ENCODE data around the gene SBF2. TPM values are rescaled to one million over a fixed set of nuclear protein-coding genes. Genes with fewer than 3 reads are reported as not detected.

Gene SBF2
- total RNA-seq, 4 donors from 2014 or later = 75.0 to 104 (median 86.9) TPM

DNA sequence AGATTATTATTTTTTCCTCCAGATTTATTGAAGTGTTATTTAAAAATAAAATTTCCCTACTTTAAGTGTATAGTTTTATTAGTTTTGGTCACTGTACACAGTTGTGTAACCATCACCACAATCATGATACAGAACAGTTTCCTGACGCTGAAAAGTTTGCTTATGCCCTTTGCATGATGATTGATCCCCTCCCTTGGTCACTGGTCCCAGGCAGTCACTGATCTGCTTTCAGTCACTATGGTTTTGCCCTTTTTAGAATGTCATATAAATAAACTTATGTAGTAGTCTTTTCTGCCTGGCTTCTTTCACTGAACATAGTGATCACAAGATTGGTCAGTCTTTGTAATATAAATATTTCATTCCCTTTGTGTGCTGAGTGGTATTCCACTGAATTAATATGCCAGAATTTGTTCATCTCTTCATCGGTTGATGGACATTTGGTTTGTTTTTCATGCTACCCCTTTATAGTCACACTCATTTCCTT is 489.6 kb downstream of the SBF2 start:
- Histone ChIP-seq H3K4me1 (peaks cover 0 to 43% (median 0%) of the 10 kb centered on the region in 4 donors), H3K27me3 (no peaks in the 10 kb centered on the region), H3K9me3 (no peaks in the 10 kb centered on the region), H3K27ac (peak overlapping the region in 2 of 4 donors; percentile 53 to 66), H3K4me3 (no peak overlapping the region), H3K36me3 (peaks cover 0 to 40% (median 0%) of the 10 kb centered on the region in 3 donors)
- WGBS, 2 donors = 69 to 72% methylated on average over 2 of the region's 2 CpGs
- TF ChIP-seq, protein P1, sequence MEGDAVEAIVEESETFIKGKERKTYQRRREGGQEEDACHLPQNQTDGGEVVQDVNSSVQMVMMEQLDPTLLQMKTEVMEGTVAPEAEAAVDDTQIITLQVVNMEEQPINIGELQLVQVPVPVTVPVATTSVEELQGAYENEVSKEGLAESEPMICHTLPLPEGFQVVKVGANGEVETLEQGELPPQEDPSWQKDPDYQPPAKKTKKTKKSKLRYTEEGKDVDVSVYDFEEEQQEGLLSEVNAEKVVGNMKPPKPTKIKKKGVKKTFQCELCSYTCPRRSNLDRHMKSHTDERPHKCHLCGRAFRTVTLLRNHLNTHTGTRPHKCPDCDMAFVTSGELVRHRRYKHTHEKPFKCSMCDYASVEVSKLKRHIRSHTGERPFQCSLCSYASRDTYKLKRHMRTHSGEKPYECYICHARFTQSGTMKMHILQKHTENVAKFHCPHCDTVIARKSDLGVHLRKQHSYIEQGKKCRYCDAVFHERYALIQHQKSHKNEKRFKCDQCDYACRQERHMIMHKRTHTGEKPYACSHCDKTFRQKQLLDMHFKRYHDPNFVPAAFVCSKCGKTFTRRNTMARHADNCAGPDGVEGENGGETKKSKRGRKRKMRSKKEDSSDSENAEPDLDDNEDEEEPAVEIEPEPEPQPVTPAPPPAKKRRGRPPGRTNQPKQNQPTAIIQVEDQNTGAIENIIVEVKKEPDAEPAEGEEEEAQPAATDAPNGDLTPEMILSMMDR (IDR thresholded peaks at IDR 0.05) = no peak
- TF ChIP-seq EP300 (IDR thresholded peaks at IDR 0.05) = no peak
- TF ChIP-seq POLR2A (IDR thresholded peaks at IDR 0.05) = no peak
- no peak for DNase-seq (ENCODE audit: low spot score in 2 of 2)

DNA sequence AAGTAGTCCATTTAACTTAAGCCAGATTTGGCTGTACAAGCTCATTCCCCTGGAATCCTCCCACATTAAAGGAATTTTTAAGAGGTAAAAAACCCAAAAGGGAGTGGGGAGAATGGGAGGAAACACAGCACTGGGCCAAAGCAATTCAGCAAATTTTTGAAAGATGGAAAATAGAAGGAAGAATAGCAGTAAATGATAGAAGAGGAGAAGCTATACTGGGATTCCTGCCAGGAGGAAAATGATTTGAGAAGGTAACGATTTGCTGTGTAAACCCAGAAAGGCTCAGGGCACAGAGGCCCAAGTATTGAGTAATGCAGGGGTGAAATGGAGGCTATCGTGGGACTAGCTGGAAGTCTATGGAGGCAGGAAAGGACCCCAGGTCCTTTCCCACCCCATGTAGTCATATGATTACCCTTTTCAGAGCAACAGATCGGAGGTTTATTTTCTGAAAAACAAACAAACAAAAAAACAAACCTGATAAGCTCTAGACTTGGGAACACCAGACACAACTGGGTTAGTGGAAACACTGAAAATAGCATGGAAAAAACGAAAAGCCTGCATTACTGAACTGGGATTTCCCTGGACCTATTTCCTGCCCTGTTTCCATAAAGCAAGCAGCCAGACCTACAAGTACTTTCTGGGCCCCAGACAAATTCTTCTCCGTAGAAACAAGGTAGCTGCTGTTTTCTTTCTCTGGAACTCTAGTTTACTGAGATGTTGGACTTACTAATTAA is 490.2 kb downstream of the SBF2 start:
- Histone ChIP-seq H3K27ac (peak overlapping the region in 2 of 4 donors; percentile 53 to 66), H3K36me3 (peaks cover 0 to 38% (median 0%) of the 10 kb centered on the region in 3 donors), H3K9me3 (no peaks in the 10 kb centered on the region), H3K4me3 (no peak overlapping the region), H3K4me1 (peaks cover 0 to 39% (median 0%) of the 10 kb centered on the region in 4 donors), H3K27me3 (no peaks in the 10 kb centered on the region)
- TF ChIP-seq, protein P1 (IDR thresholded peaks at IDR 0.05) = no peak
- TF ChIP-seq EP300 (IDR thresholded peaks at IDR 0.05) (no peak), POLR2A (IDR thresholded peaks at IDR 0.05) (no peak)
- no peak for DNase-seq (ENCODE audit: low spot score in 2 of 2)
- 50 to 52% methylated on average over 5 of the region's 5 CpGs for WGBS, 2 donors

DNA sequence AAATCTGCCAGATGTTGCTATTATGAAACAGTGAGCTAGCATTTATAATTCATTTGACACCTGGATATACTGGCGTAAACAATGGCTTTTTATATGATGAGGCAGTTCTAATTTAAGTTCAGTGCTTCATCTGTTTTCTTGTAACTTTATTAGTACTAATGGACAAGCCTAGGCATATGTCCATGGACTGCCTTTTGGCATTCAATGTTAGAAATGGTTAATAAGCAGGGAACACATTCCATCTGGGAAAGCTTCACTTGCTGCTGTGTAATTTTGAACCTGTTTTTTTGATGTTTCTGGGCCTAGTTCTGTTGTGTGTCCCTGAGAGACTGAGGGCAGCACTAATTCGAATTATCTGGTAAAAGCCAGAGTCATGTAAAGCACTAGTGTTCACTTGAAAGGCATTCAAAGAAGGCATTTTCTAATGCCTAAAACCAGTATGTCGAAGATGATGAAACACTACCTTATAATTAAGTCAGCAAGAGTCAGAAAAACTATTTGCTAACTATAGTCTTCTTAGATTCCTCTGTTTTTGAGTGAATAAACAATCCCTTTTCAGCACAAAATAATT is 491.6 kb downstream of the SBF2 start:
- peaks cover 0 to 34% (median 0%) of the 10 kb centered on the region in 3 donors for H3K36me3 ChIP-seq
- WGBS, 2 donors = 46 to 47% methylated on average over 3 of the region's 3 CpGs
- no peaks in the 10 kb centered on the region for H3K9me3 ChIP-seq
- no peaks in the 10 kb centered on the region for H3K27me3 ChIP-seq
- peaks cover 0 to 36% (median 0%) of the 10 kb centered on the region in 4 donors for H3K4me1 ChIP-seq
- peak overlapping the region in 2 of 4 donors; percentile 52 to 54 for H3K27ac ChIP-seq
- DNase-seq (ENCODE audit: low spot score in 2 of 2) = peak in 1 of 2 donors; percentile 27
- peak in 1 of 2 donors; percentile 68 for TF ChIP-seq EP300 (IDR thresholded peaks at IDR 0.05)
- TF ChIP-seq POLR2A (IDR thresholded peaks at IDR 0.05) = no peak
- TF ChIP-seq, protein P1 (IDR thresholded peaks at IDR 0.05) = no peak
- H3K4me3 ChIP-seq = no peak overlapping the region

DNA sequence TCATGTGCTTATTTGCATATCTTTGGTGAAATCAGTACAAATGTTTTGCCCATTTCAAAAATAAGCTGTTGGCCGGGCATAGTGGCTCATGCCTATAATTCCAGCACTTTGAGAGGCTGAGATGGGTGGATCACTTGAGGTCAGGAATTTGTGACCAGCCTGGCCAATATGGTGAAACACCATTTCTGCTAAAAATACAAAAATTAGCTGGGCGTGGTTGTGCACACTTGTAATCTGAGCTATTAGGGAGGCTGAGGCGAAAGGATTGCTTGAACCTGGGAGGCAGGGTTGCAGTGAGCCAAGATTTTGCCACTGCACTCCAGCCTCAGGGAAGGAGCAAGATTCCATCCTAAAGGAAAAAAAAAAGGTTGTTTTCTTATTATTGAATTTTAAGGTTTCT is 494.1 kb downstream of the SBF2 start:
- TF ChIP-seq POLR2A (IDR thresholded peaks at IDR 0.05) (no peak), EP300 (IDR thresholded peaks at IDR 0.05) (peak in 1 of 2 donors; percentile 23)
- DNase-seq (ENCODE audit: low spot score in 2 of 2) = no peak
- WGBS, 2 donors = 81 to 83% methylated on average over 3 of the region's 3 CpGs
- Histone ChIP-seq H3K27me3 (no peaks in the 10 kb centered on the region), H3K4me3 (no peak overlapping the region), H3K27ac (no peak overlapping the region), H3K9me3 (no peaks in the 10 kb centered on the region), H3K36me3 (peaks cover 0 to 17% (median 0%) of the 10 kb centered on the region in 3 donors), H3K4me1 (peaks cover 0 to 44% (median 0%) of the 10 kb centered on the region in 4 donors)

DNA sequence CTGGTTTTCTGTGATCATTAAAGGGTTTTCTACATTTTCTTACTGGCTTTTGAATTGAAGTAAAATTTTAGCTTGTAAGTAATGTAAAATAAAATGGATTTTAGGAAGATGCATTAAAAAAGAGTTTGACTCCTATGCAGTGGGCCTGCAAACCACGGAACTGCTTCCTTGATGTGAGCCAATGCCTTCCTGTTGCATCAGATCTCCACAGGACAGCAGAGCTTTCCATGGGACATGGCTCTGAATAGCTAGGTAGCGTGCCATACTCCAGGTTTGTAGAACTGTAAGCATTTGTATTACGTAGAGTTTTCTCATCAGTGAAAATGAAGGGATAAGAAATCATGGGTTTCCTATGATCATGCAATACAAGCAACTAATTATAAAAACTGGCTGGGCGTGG is 496.7 kb downstream of the SBF2 start:
- TF ChIP-seq POLR2A (IDR thresholded peaks at IDR 0.05) (no peak), EP300 (IDR thresholded peaks at IDR 0.05) (no peak)
- TF ChIP-seq, protein P1 (IDR thresholded peaks at IDR 0.05) = no peak
- H3K36me3 ChIP-seq = peaks cover 0 to 30% (median 0%) of the 10 kb centered on the region in 3 donors
- peaks cover 0 to 19% (median 0%) of the 10 kb centered on the region in 4 donors for H3K4me1 ChIP-seq
- H3K27ac ChIP-seq = peak overlapping the region in 2 of 4 donors; percentile 44 to 81
- no peak for DNase-seq (ENCODE audit: low spot score in 2 of 2)
- 83 to 85% methylated on average over 4 of the region's 4 CpGs for WGBS, 2 donors
- H3K27me3 ChIP-seq = no peaks in the 10 kb centered on the region
- no peaks in the 10 kb centered on the region for H3K9me3 ChIP-seq
- H3K4me3 ChIP-seq = no peak overlapping the region

Measured in tibial nerve (tissue), 4 donors.